Spleen (tissue), 11 donors: ENCODE data around the gene SHANK2. TPM values are rescaled to one million over a fixed set of nuclear protein-coding genes. Genes with fewer than 3 reads are reported as not detected.

ENCODE experiments used
- DNase-seq: peaks from one replicate; pipeline ENCODE4 v3.0.0-alpha.2; 2020
- H3K27ac ChIP-seq, 8 donors: fragments of 200-600 bp; sonication (generic) in 7 of 8; 1 replicate in 4 of 8; 2 replicates in 4 of 8; pipeline versions ENCODE4 v1.5.0 to v1.8.0; 2016 to 2021; ENCODE audit warnings: inconsistent platforms in 4 of 8, mild to moderate bottlenecking in 4 of 8, moderate library complexity in 1 of 8
- H3K27me3 ChIP-seq, 7 donors: fragments of 200-600 bp; sonication (generic) in 6 of 7; replicated peaks in 1 of 7; 1 replicate in 4 of 7; 2 replicates in 3 of 7; pipeline versions ENCODE4 v1.5.0 to v1.8.0; 2016 to 2021; ENCODE audit warnings: inconsistent platforms in 3 of 7, mild to moderate bottlenecking in 1 of 7
- H3K36me3 ChIP-seq, 6 donors: fragments of 200-600 bp; sonication (generic) in 5 of 6; 1 replicate in 4 of 6; 2 replicates in 2 of 6; pipeline versions ENCODE4 v1.5.0 to v1.8.0; 2016 to 2021; ENCODE audit warnings: inconsistent platforms in 2 of 6
- H3K4me1 ChIP-seq, 6 donors: fragments of 200-600 bp; sonication (generic) in 5 of 6; 1 replicate in 3 of 6; 2 replicates in 3 of 6; pipeline versions ENCODE4 v1.5.0 to v1.8.0; 2016 to 2021; ENCODE audit warnings: inconsistent platforms in 3 of 6
- H3K4me3 ChIP-seq, 8 donors: fragments of 200-600 bp; sonication (generic) in 7 of 8; 1 replicate in 4 of 8; 2 replicates in 4 of 8; pipeline versions ENCODE4 v1.5.0 to v1.8.0; 2016 to 2021; ENCODE audit warnings: inconsistent platforms in 4 of 8, mild to moderate bottlenecking in 4 of 8, moderate library complexity in 2 of 8
- H3K9me3 ChIP-seq, 8 donors: fragments of 200-600 bp; sonication (generic) in 7 of 8; 1 replicate in 4 of 8; 2 replicates in 4 of 8; pipeline versions ENCODE4 v1.5.0 to v1.8.0; 2016 to 2021; ENCODE audit warnings: inconsistent platforms in 4 of 8
- POLR2A ChIP-seq, 3 donors: fragments of 450-650 bp; IDR thresholded peaks; one replicate each; pipeline ENCODE4 v1.5.1; 2017; ENCODE audit warnings: antibody characterized with exemption in 3 of 3, mild to moderate bottlenecking in 1 of 3
- POLR2AphosphoS5 ChIP-seq, 3 donors: sonication (generic); formaldehyde crosslinking; IDR thresholded peaks; one replicate each; pipeline ENCODE4 v1.5.1; 2017; ENCODE audit warnings: antibody characterized with exemption in 3 of 3
- WGBS, 5 donors: extraction: QIAGEN DNeasy Blood & Tissue Kit in 3 of 5; methylation state at CpG; one replicate each; pipeline versions ENCODE4 v1.1.5 to v1.1.7; 2013 to 2018; 5-methylcytosine and 5-hydroxymethylcytosine counted together
- intact Hi-C: fragments of 100-400 bp; cut with DNase I; formaldehyde crosslinking; loops from one replicate; pipeline ENCODE4 v1.15.0; 2023; ENCODE audit warnings: low total_unique reads
- polyA plus RNA-seq, 3 donors: library from polyadenylated mRNA; stranded (reverse); fragments of 200-250 nt; gene quantifications; one replicate each; pipeline ENCODE4 v1.2.1, GENCODE V29; 2013
- total RNA-seq, 7 donors: library from RNA; depleted of rRNA in 3 of 7; stranded (reverse); fragments of >200 nt in 3 of 7; fragmentation: NEBNext Ultra II Directional in 4 of 7; extraction: Animal tissue kit (Norgen Biotek cat#: 25700) in 4 of 7; gene quantifications; one replicate each; pipeline versions ENCODE4 v1.1.0 to v1.2.1, GENCODE V29; 2016 to 2021
- TF ChIP-seq, protein P1 (sequence below), 11 experiments: fragments of 200-600 bp in 7 of 11; fragments of 450-650 bp in 4 of 11; sonication (generic) in 4 of 11; IDR thresholded peaks in 8 of 11; conservative IDR thresholded peaks in 3 of 11; 1 replicate in 7 of 11; 2 replicates in 4 of 11; pipeline versions ENCODE4 v1.4.0 to v1.8.0; 2016 to 2021; ENCODE audit warnings: antibody characterized with exemption in 11 of 11, inconsistent platforms in 4 of 11, mild to moderate bottlenecking in 1 of 11
- donor health status: healthy with polysubstance abuse.
- donor health status: DM: no; HTN: no; CAD: no; lungs with moderate emphysema.
- donor health status: DM: no; HTN: no; CAD: no.
- donor health status: Bipolar disorder and iron deficiency.
- donor health status: healthy.
- donor health status: DM: no; HTN: no; CAD: no.
- donor health status: DM: yes; HTN: yes; CAD: no.

Gene SHANK2
- total and polyA plus RNA-seq, 10 donors, result 0.30 to 23.8 (median 9.4) TPM

DNA sequence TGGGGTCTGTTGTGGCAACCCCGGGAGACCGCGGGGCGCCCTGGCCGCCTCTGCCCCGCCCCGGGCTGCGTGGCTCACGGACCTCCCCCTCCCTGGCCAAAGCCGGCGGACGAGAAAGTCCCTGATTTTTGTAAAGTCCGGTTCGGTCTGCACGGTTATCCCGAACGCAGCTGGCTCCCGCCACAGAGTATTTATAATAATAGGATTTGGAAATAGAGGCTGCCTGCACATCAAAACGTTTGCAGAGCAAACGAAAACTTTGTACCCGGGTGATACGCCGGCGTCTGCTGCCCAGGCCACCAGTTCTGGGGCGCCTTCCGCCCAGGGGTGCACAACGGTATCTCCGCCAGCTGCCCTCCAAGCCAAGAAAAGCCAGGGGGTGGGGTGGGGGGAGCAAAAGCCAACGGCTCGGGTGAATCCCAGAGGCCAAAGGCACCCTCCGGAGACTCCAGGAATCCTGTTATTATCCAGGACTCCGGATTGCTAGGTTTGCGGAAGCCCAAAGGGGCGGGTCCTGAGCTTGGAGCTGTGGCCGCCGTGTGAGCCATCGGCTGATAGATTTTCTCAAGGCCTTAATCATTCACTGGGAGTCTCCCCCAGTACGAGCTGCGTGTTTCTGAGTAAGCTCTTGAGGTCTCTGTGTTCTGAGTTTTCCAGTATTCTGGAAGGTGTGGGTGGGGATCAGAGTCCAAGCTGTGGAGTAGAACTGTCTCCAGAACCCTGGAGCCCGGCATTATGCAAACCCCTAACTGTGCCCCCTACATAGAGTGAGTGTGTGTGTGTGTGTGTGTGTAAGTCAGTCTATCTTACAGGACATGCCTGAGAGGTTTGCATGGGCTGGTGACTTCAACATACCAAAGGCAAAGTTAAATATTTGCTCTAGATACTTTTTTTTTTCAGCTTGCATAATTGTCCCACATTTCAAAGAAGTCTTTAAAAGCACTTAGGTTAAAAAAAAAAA, 673 bp upstream of the SHANK2 start:
- Histone ChIP-seq H3K4me1 (peaks cover 3 to 38% (median 29%) of the 10 kb centered on the region in 6 donors), H3K27ac (no peak overlapping the region), H3K4me3 (peak overlapping the region in 7 of 8 donors; percentile 20 to 68 (median 33)), H3K9me3 (peaks cover 0 to 12% (median 7%) of the 10 kb centered on the region in 8 donors), H3K27me3 (peaks cover 0 to 86% (median 54%) of the 10 kb centered on the region in 7 donors), H3K36me3 (no peaks in the 10 kb centered on the region)
- no peak for DNase-seq
- intact Hi-C loops, result no loop called here
- TF ChIP-seq POLR2A (IDR thresholded peaks at IDR 0.05) (no peak), POLR2AphosphoS5 (IDR thresholded peaks at IDR 0.05) (no peak)
- TF ChIP-seq, protein P1, sequence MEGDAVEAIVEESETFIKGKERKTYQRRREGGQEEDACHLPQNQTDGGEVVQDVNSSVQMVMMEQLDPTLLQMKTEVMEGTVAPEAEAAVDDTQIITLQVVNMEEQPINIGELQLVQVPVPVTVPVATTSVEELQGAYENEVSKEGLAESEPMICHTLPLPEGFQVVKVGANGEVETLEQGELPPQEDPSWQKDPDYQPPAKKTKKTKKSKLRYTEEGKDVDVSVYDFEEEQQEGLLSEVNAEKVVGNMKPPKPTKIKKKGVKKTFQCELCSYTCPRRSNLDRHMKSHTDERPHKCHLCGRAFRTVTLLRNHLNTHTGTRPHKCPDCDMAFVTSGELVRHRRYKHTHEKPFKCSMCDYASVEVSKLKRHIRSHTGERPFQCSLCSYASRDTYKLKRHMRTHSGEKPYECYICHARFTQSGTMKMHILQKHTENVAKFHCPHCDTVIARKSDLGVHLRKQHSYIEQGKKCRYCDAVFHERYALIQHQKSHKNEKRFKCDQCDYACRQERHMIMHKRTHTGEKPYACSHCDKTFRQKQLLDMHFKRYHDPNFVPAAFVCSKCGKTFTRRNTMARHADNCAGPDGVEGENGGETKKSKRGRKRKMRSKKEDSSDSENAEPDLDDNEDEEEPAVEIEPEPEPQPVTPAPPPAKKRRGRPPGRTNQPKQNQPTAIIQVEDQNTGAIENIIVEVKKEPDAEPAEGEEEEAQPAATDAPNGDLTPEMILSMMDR (IDR thresholded peaks at IDR 0.05 in 8 of 11, conservative IDR thresholded peaks at IDR 0.05 in 3 of 11), result no peak
- WGBS, 5 donors, result 3 to 6% (median 5%) methylated on average over 25 to 40 of the region's 40 CpGs

DNA sequence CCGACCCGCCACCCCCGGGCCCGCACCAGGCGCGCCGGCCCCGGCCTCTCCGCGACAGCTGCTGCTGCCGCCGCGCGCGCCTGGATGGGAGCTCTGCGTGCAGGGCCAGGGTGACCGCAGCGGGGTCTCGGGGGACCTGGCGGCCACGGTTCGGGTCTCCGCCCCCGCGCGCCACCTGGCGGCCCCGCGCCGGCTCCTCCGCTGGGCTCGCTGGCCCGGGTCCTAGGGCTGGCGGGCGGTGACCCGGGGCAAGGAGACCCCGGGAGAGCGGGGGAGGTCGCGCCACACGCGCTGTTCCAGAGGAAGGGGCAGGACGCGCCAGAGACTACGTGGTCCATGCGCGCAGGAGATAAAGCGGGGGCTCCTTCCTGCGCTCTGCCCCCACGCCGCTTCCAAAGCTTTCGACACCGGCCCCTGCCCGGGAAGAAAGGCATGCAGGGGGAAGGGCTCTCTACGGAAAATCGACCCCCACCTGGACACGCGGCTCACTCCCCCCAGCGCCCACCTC, 562 bp downstream of the SHANK2 start:
- no peak overlapping the region for H3K27ac ChIP-seq
- peak; percentile 83 for DNase-seq

GRCh38 chr11:71251151-71251721, 1.1 kb downstream of the SHANK2 start:
- H3K4me3 ChIP-seq, result peak overlapping the region in 6 of 8 donors; percentile 6 to 68 (median 35)

More for the DNA sequence above, 562 bp downstream of the SHANK2 start:
- peaks cover 0 to 97% (median 61%) of the 10 kb centered on the region in 7 donors for H3K27me3 ChIP-seq
- H3K4me1 ChIP-seq, result peaks cover 3 to 38% (median 29%) of the 10 kb centered on the region in 6 donors
- TF ChIP-seq POLR2AphosphoS5 (IDR thresholded peaks at IDR 0.05), result no peak
- TF ChIP-seq, protein P1 (IDR thresholded peaks at IDR 0.05 in 8 of 11, conservative IDR thresholded peaks at IDR 0.05 in 3 of 11), result peak in 5 of 11 experiments; percentile 34 to 48 (median 37)
- no peaks in the 10 kb centered on the region for H3K9me3 ChIP-seq
- WGBS, 5 donors, result 2 to 5% (median 2%) methylated on average over 26 to 59 of the region's 59 CpGs; no CpG with 5 or more reads in 1 of the 5 donors
- intact Hi-C loops, result no loop called here
- H3K4me3 ChIP-seq, result peak overlapping the region; percentile 7 to 68 (median 34)
- no peaks in the 10 kb centered on the region for H3K36me3 ChIP-seq

More at GRCh38 chr11:71251151-71251721, 1.1 kb downstream of the SHANK2 start:
- no peaks in the 10 kb centered on the region for H3K9me3 ChIP-seq
- H3K27ac ChIP-seq, result no peak overlapping the region
- no peak for DNase-seq
- H3K27me3 ChIP-seq, result peaks cover 0 to 98% (median 61%) of the 10 kb centered on the region in 7 donors
- H3K36me3 ChIP-seq, result no peaks in the 10 kb centered on the region
- intact Hi-C loops, result no loop called here
- 1 to 5% (median 3%) methylated on average over 12 to 64 of the region's 64 CpGs for WGBS, 5 donors
- peaks cover 3 to 38% (median 29%) of the 10 kb centered on the region in 6 donors for H3K4me1 ChIP-seq
- TF ChIP-seq POLR2A (IDR thresholded peaks at IDR 0.05), result no peak
- TF ChIP-seq, protein P1 (IDR thresholded peaks at IDR 0.05 in 8 of 11, conservative IDR thresholded peaks at IDR 0.05 in 3 of 11), result no peak
- no peak for TF ChIP-seq POLR2AphosphoS5 (IDR thresholded peaks at IDR 0.05)
